Right cardiac atrium (tissue), 5 donors: Measurements from ENCODE around the gene GRM7. TPM values are rescaled to one million over a fixed set of nuclear protein-coding genes. Genes with fewer than 3 reads are reported as not detected.

Experiments used
- ATAC-seq, 2 donors: fragments of 200-7000 bp; cut with Tn5 transposase; one replicate each; pipeline versions ENCODE4 v1.8.0 to v1.9.1; 2020; ENCODE audit warnings: moderate library complexity in 2 of 2, mild to moderate bottlenecking in 1 of 2
- DNase-seq, 3 donors: peaks; one replicate each; pipeline ENCODE4 v3.0.0-alpha.2; 2020
- H3K27ac ChIP-seq: one replicate; pipeline ENCODE4 v1.5.1; 2013; ENCODE audit warnings: mild to moderate bottlenecking, low read length, control low read depth, moderate library complexity
- H3K27me3 ChIP-seq: one replicate; pipeline ENCODE4 v1.6.1; 2013; ENCODE audit not compliant: control insufficient read depth, insufficient read depth
- H3K4me1 ChIP-seq: one replicate; pipeline ENCODE4 v1.6.1; 2013; ENCODE audit warnings: low read length; ENCODE audit not compliant: control insufficient read depth, insufficient read depth
- H3K4me3 ChIP-seq: one replicate; pipeline ENCODE4 v1.5.1; 2013; ENCODE audit warnings: low read length, control low read depth
- H3K9me3 ChIP-seq: one replicate; pipeline ENCODE4 v1.6.1; 2013; ENCODE audit warnings: low read length; ENCODE audit not compliant: control insufficient read depth
- WGBS: extraction: QIAGEN DNeasy Blood & Tissue Kit; methylation state at CpG from one replicate; pipeline ENCODE4 v1.1.7; 2013; 5-methylcytosine and 5-hydroxymethylcytosine counted together
- intact Hi-C, 4 donors: fragments of 100-400 bp; cut with DNase I; formaldehyde crosslinking; loops; one replicate each; pipeline versions ENCODE4 v1.11.0 to v1.14.0; 2022 to 2023
- polyA plus RNA-seq: library from polyadenylated mRNA; stranded (reverse); fragments of 200-250 nt; gene quantifications from one replicate; pipeline ENCODE4 v1.2.3, GENCODE V29; 2013
- total RNA-seq, 4 donors: library from RNA; stranded (reverse); fragmentation: NEBNext Ultra II Directional; extraction: Animal tissue kit (Norgen Biotek cat#: 25700); gene quantifications; one replicate each; pipeline ENCODE4 v1.2.1, GENCODE V29; 2021
- donor health status: healthy with polysubstance abuse.
- donor health status: DM: no; HTN: yes; CAD: no.
- donor health status: DM: no; HTN: no; CAD: no.
- donor health status: DM: no; HTN: yes; CAD: no; lungs with severe emphysema.
- donor health status: DM: yes; HTN: yes; CAD: no.

The GRM7 gene
- total and polyA plus RNA-seq, 5 donors = not detected

GRCh38 chr3:7789324-7789723, 928.4 kb downstream of the GRM7 start:
- DNase-seq = no peak
- Histone ChIP-seq H3K27me3 (no peaks in the 10 kb centered on the region), H3K27ac (no peak overlapping the region), H3K4me3 (no peak overlapping the region), H3K4me1 (no peaks in the 10 kb centered on the region), H3K9me3 (no peaks in the 10 kb centered on the region)
- 71% methylated on average over 7 of the region's 7 CpGs for WGBS
- no peak for ATAC-seq
- intact Hi-C loops = no loop called here

- WGBS = 85% methylated on average over 3 of the region's 3 CpGs
- Histone ChIP-seq H3K27ac (no peak overlapping the region), H3K4me1 (no peaks in the 10 kb centered on the region), H3K9me3 (no peaks in the 10 kb centered on the region), H3K27me3 (no peaks in the 10 kb centered on the region), H3K4me3 (no peak overlapping the region)
- ATAC-seq (no peak), DNase-seq (no peak)
- intact Hi-C loops = no loop called here
Measured at GRCh38 chr3:7790141-7790540, 929.2 kb downstream of the GRM7 start.
